UCSD-AML1 (cell line): ENCODE measurements around the gene USP11.

Source experiments
- DNase-seq: peaks from one replicate; lab custom pipeline; 2025; ENCODE audit not compliant: unreplicated experiment; lab: John Stamatoyannopoulos, UW

The USP11 gene

GRCh38 chrX:47202877-47203276 is 29.9 kb upstream of the USP11 start:
- no peak for DNase-seq

- DNase-seq, result no peak
Measured at GRCh38 chrX:47204970-47205369, 27.8 kb upstream of the USP11 start.

GRCh38 chrX:47206316-47206715 is 26.5 kb upstream of the USP11 start:
- DNase-seq, result no peak

- DNase-seq, result no peak
Measured at GRCh38 chrX:47208108-47208507, 24.7 kb upstream of the USP11 start.

GRCh38 chrX:47209508-47210238 is 23.1 kb upstream of the USP11 start:
- DNase-seq, result no peak

- DNase-seq, result no peak
Measured at GRCh38 chrX:47210661-47211425, 22.0 kb upstream of the USP11 start.

GRCh38 chrX:47212381-47213293 is 20.2 kb upstream of the USP11 start:
- no peak for DNase-seq

GRCh38 chrX:47214435-47215077 is 18.3 kb upstream of the USP11 start:
- no peak for DNase-seq

- no peak for DNase-seq
Measured at GRCh38 chrX:47215291-47215900, 17.4 kb upstream of the USP11 start.

GRCh38 chrX:47216393-47216925 is 16.4 kb upstream of the USP11 start:
- no peak for DNase-seq

- no peak for DNase-seq
Measured at GRCh38 chrX:47217121-47217851, 15.5 kb upstream of the USP11 start.

- peak; percentile 97 for DNase-seq
Measured at GRCh38 chrX:47217852-47218279, 14.9 kb upstream of the USP11 start.

GRCh38 chrX:47218280-47218919 is 14.4 kb upstream of the USP11 start, which contains the start of gene CDK16:
Gene CDK16, plus strand, starts transcription at chrX:47218681. Its CDS starts 4,877 bp downstream, at chrX:47223558.
- peak; percentile 87 for DNase-seq

- peak; percentile 46 for DNase-seq
Measured at GRCh38 chrX:47218920-47219815, 13.6 kb upstream of the USP11 start.

GRCh38 chrX:47221756-47222155 is 11.1 kb upstream of the USP11 start:
- no peak for DNase-seq

GRCh38 chrX:47222751-47223350 is 10.0 kb upstream of the USP11 start:
- DNase-seq, result no peak

- DNase-seq, result no peak
Measured at GRCh38 chrX:47223476-47224250, 9.1 kb upstream of the USP11 start.
